22Rv1 (cell line): ENCODE measurements around the gene DCUN1D2.

Source experiments
- ZFX ChIP-seq: fragments of 450-650 bp; IDR thresholded peaks from 2 replicates; pipeline ENCODE4 v1.6.1; 2017; ENCODE audit warnings: antibody characterized with exemption, borderline replicate concordance
- TF ChIP-seq, protein P1 (sequence below): fragments of 450-650 bp; IDR thresholded peaks from 2 replicates; pipeline ENCODE4 v1.5.1; 2017; ENCODE audit warnings: mild to moderate bottlenecking

DNA sequence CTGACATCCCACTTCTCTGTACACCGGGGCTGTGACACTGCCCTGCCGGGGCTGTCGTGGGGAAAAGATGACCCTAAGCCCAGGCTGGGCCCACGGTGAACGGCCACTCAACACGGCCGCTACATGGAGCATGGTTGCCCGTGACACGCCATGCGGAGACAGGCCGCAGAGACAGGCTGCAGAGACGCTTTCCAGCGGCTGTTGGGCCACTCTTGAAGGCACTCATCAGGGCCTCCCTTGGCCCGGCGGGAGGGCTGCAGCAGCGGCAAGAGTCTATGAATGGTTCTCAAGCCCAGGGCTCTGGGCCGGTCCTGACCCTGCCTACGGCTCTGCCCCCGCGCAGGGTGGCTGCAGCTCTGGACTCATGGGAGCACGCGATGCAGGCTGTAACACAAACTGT is 59.3 kb downstream of the DCUN1D2 start:
- TF ChIP-seq, protein P1, sequence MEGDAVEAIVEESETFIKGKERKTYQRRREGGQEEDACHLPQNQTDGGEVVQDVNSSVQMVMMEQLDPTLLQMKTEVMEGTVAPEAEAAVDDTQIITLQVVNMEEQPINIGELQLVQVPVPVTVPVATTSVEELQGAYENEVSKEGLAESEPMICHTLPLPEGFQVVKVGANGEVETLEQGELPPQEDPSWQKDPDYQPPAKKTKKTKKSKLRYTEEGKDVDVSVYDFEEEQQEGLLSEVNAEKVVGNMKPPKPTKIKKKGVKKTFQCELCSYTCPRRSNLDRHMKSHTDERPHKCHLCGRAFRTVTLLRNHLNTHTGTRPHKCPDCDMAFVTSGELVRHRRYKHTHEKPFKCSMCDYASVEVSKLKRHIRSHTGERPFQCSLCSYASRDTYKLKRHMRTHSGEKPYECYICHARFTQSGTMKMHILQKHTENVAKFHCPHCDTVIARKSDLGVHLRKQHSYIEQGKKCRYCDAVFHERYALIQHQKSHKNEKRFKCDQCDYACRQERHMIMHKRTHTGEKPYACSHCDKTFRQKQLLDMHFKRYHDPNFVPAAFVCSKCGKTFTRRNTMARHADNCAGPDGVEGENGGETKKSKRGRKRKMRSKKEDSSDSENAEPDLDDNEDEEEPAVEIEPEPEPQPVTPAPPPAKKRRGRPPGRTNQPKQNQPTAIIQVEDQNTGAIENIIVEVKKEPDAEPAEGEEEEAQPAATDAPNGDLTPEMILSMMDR = no peak
- TF ChIP-seq ZFX = no peak
